Pons (tissue), 1 donor: ENCODE measurements around the gene GADD45G.

Experiments
- DNase-seq: peaks from one replicate; pipeline ENCODE4 v3.0.0-alpha.2; 2016; ENCODE audit warnings: low spot score

GADD45G gene

GRCh38 chr9:89630508-89630907 is 25.7 kb downstream of the GADD45G start:
- DNase-seq = no peak

GRCh38 chr9:89631384-89631783 is 26.6 kb downstream of the GADD45G start:
- DNase-seq = no peak

GRCh38 chr9:89632192-89632733 is 27.5 kb downstream of the GADD45G start:
- no peak for DNase-seq

DNA sequence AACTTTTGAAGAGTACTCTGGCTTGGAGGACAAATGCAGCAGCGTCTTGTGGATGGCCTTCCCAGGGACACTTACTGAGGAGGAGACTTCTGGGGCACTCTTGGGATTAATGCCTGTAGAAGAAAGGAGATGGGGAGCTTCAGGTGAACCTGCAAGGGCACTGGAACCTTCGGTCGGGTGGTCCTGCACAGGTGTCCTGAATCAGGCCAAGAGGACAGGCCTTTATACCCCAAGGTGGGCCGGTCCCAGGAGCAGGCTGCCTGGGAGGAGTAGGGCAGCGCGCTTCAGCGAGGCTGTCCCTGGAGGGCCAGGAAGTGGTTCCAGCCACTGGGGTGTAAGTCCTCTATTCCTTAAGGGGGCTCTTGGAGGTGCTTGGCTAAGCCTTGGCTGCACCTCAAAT is 27.9 kb downstream of the GADD45G start:
- no peak for DNase-seq

GRCh38 chr9:89633404-89633803 is 28.6 kb downstream of the GADD45G start:
- no peak for DNase-seq

GRCh38 chr9:89633920-89634319 is 29.1 kb downstream of the GADD45G start:
- DNase-seq = no peak

GRCh38 chr9:89634995-89635742 is 30.4 kb downstream of the GADD45G start:
- no peak for DNase-seq

- DNase-seq = no peak
Measured at GRCh38 chr9:89635816-89636215, 31.0 kb downstream of the GADD45G start.

GRCh38 chr9:89637787-89638186 is 33.0 kb downstream of the GADD45G start:
- no peak for DNase-seq

DNA sequence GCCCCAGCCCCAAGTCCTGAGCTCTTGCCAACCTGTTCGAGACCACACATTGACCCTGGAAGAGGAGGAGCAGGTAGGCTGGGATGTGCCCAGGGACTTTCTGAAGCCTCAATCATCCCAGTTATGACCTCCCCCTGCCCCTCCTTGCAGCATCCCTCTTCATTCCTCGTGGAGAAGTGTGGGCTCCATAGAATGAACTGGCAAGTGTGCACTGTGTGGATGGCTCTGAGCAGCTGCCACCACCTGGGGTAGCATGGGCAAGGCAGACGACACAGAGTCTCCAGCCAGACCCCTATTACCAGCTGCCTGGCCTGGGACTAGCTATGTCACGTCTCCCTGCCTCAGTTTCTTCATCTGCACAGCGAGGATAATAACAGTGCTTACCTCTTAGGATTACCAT is 33.5 kb downstream of the GADD45G start:
- DNase-seq = no peak

DNA sequence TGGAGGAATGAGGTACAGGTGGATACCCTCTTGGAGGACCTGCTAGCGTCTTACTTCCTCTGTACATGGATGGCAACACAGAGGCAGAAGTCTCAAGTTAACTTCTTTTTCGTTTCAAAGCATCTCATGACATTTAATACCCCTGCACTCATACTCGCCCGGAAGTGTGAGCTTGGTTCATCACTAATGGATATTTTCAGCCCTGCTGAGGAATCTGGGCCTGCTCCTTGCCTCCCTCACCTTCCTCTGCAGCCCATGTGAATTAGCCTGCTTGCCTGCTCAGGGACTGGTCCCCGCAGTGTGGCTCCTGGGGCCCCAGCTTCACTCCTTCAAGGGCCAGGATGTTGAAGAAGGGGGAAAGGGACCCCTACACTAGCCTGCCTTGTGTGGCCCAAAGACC is 34.1 kb downstream of the GADD45G start:
- no peak for DNase-seq

DNA sequence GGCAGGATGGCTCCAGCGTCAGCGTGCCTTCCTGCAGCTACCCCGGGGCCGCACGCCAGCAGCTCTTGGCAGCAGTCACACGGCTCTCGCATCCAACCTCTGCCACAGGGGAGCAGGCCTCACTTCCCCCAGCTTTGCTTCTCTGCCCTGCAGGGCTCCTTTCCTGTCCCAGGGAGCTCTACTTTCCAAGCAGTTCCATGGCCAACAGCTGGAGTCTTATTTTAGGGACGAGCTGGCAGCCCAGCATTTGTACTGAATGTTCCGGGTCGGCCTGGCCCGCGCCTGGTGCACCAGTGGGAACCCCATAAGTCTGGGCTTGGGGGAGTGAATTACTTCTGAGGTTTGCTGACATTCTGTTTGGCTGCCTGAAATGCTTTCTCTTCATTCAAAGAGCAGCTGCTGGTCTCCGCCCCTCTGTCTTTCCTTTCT is 34.6 kb downstream of the GADD45G start:
- DNase-seq = peak; percentile 44

- DNase-seq = no peak
Measured at GRCh38 chr9:89639961-89640360, 35.1 kb downstream of the GADD45G start.

GRCh38 chr9:89640361-89640760 is 35.5 kb downstream of the GADD45G start:
- DNase-seq = no peak

- DNase-seq = no peak
Measured at GRCh38 chr9:89640801-89641200, 36.0 kb downstream of the GADD45G start.

DNA sequence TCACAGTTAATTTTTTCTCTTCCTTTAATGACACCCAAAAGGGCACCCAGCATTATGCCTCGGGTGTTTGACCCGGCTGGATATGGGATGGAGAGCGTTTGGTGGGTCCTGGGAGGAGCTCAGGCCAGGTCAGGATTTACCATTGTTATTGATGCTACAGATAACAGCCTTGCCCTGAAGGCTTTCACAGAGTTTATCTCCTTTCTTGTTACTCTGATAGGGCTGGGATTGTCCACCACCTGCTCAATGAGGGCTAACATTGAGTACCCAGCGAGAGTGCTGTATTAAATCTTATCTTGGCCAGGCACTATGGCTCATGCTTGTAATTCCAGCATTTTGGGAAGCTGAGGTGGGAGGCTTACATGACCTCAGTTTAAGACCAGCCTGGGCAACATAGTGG is 37.2 kb downstream of the GADD45G start:
- DNase-seq = no peak

- no peak for DNase-seq
Measured at GRCh38 chr9:89642789-89643188, 38.0 kb downstream of the GADD45G start.

DNA sequence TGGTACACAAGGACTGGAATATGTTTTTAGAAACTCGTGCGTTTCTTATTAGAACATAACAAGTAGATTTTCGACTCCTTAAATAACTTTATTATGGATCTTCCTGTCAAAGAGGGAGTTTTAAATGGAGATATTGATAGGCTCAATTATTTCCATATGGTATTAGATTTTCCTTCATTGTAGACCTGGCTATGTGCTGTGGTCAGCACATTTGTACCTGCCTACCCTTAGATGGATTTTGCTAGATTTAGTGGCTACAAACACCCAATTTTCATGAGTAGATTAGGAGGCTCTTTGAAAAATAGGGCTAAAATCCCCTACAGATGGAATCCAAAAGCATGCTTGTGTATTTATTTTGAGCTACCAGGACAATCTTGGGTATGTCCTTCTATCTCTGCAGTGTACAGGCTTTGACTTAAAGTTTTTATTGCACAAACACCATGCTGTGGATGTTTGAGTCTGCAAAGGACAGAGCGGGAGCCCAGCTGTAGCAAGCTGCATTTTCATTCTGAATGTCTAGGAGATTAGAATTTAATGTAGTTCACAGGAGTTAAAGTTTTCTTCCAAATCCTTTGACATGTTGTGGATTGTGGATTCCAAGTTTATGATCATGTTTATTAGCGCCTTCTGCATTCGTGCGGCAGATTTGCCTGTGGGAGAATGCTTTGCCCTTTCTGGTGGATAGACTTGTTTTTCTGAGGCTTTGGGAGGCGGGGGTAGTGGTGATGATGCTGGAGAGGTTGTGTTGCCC is 41.6 kb downstream of the GADD45G start:
- no peak for DNase-seq

DNA sequence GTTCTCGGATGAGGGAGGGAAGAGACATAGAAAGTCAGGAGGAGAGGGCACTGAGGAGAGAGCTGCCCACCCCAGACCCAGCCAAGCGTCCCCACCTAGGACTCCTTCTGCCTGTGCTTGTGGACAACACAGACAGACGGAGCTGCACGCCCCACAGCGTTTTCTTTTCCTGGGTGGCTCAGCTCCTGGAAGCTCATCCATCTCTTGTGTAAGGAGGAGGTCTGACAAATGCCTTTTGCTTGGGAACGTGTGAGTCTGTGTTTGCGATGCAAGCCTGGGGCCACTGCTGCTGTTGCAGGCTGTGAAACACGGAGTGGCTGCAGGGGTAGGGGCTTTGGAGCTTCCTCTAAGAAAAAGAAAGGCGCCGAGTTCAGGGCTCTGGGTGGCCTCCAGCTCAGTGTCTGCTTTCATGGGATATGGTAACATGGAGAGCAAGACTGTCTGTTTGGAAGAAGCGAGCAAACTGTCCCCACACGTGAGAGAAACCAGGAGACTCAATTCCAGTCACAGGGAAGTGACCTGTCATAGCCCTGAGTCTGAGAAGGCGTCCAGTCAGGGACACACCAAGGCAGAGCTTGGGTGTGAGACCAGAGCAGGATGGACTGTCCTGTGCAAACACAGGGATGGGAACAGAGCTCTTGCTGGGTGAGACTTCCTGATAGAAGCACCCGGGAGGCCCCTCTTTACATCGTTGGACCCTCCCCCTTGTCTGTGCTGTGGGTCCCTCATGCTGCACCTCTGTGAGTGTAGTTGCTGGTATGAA is 42.7 kb downstream of the GADD45G start:
- no peak for DNase-seq

GRCh38 chr9:89648247-89649000 is 43.6 kb downstream of the GADD45G start:
- no peak for DNase-seq

DNA sequence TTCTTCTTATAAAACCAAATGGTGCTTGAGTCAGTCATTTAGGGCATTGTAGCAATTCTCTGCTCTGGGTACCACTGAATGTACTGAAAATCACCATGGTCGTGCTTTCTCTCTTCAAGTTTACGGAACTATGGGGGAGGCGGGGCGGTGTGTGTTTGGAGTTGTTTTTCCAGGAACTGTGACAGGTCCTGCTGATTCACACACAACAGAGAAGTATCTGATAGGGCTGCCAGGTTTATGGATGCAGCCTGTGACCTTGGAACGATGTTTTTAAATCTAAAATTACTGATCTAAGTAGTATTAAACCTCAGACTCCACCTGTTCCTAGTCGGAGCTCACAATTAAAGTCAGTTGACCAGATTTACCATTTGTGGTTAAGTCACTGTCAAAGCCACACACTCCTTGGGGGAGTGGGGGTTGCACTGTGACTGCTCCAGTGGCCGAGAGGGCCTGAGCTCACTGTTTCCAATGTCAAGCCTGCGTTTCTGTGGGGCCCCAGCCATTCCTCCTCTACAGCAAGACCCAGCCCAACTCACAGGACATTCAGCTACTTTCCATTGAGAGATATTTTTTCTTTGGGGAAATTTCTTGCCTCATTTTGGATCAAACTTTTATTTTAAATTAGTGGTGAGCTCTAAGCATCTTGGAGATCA is 44.4 kb downstream of the GADD45G start:
- DNase-seq = no peak
